Mesodermal cell (in vitro differentiated cells): Measurements from ENCODE around the gene SVIL.
A peak's percentile ranks its signal among the peaks of the same experiment; 100 is the strongest.

Source experiments
- H3K27ac ChIP-seq: 2 replicates; pipeline ENCODE4 v1.7.0; 2013; ENCODE audit warnings: mild to moderate bottlenecking, low read depth, low read length, moderate library complexity; ENCODE audit not compliant: severe bottlenecking
- H3K36me3 ChIP-seq: 2 replicates; pipeline ENCODE4 v1.7.1; 2013; ENCODE audit warnings: mild to moderate bottlenecking, low read length, moderate library complexity; ENCODE audit not compliant: control insufficient read depth, insufficient read depth
- H3K4me1 ChIP-seq: one replicate; pipeline ENCODE4 v1.7.1; 2013; ENCODE audit warnings: mild to moderate bottlenecking, low read length; ENCODE audit not compliant: insufficient read depth, control insufficient read depth, poor library complexity, severe bottlenecking
- H3K4me3 ChIP-seq: 2 replicates; pipeline ENCODE4 v1.7.0; 2013; ENCODE audit warnings: low read length, control low read depth, mild to moderate bottlenecking; ENCODE audit not compliant: insufficient read depth, poor library complexity, severe bottlenecking; ENCODE audit errors: extremely low read depth
- H3K9me3 ChIP-seq: 2 replicates; pipeline ENCODE4 v1.7.1; 2013; ENCODE audit warnings: mild to moderate bottlenecking, low read length, moderate library complexity; ENCODE audit not compliant: control insufficient read depth
- WGBS, 2 experiments: methylation state at CpG; one replicate each; pipeline ENCODE4 v1.1.5; 2013; ENCODE audit warnings: missing lambda C conversion rate in 2 of 2; ENCODE audit not compliant: insufficient coverage in 2 of 2; 5-methylcytosine and 5-hydroxymethylcytosine counted together

The SVIL gene

GRCh38 chr10:29648983-29649268, 14.2 kb upstream of the SVIL start:
- Histone ChIP-seq H3K36me3 (peaks cover 48% of the 10 kb centered on the region), H3K4me3 (no peak overlapping the region), H3K9me3 (no peaks in the 10 kb centered on the region), H3K4me1 (peaks cover 42% of the 10 kb centered on the region), H3K27ac (no peak overlapping the region)
- WGBS, 2 experiments: no CpG with 5 or more reads among the region's 1 CpG

- WGBS, 2 experiments: 88 to 91% methylated on average over 6 to 7 of the region's 9 CpGs
- no peak overlapping the region for H3K27ac ChIP-seq
- H3K36me3 ChIP-seq: peaks cover 47% of the 10 kb centered on the region
- peaks cover 43% of the 10 kb centered on the region for H3K4me1 ChIP-seq
- no peaks in the 10 kb centered on the region for H3K9me3 ChIP-seq
- H3K4me3 ChIP-seq: no peak overlapping the region
These were observed 13.6 kb upstream of the SVIL start for GRCh38 chr10:29648114-29648982.

GRCh38 chr10:29647478-29647877, 12.7 kb upstream of the SVIL start:
- no peak overlapping the region for H3K27ac ChIP-seq
- H3K4me3 ChIP-seq: no peak overlapping the region
- H3K9me3 ChIP-seq: no peaks in the 10 kb centered on the region
- no CpG with 5 or more reads among the region's 5 CpGs for WGBS, 2 experiments
- peaks cover 45% of the 10 kb centered on the region for H3K36me3 ChIP-seq
- H3K4me1 ChIP-seq: peaks cover 45% of the 10 kb centered on the region

- no peak overlapping the region for H3K4me3 ChIP-seq
- WGBS, 2 experiments: 80 to 100% methylated on average over 2 to 3 of the region's 3 CpGs
- H3K4me1 ChIP-seq: peaks cover 45% of the 10 kb centered on the region
- H3K36me3 ChIP-seq: peaks cover 45% of the 10 kb centered on the region
- no peaks in the 10 kb centered on the region for H3K9me3 ChIP-seq
- H3K27ac ChIP-seq: peak overlapping the region; percentile 6
These were observed 12.2 kb upstream of the SVIL start for GRCh38 chr10:29646960-29647461.

GRCh38 chr10:29646238-29646902, 11.6 kb upstream of the SVIL start:
- Histone ChIP-seq H3K9me3 (no peaks in the 10 kb centered on the region), H3K27ac (peak overlapping the region; percentile 53), H3K4me1 (peaks cover 45% of the 10 kb centered on the region), H3K4me3 (no peak overlapping the region), H3K36me3 (peaks cover 50% of the 10 kb centered on the region)
- WGBS, 2 experiments: 86 to 97% methylated on average over 5 to 7 of the region's 8 CpGs

GRCh38 chr10:29643771-29644501, 9.2 kb upstream of the SVIL start:
- Histone ChIP-seq H3K27ac (no peak overlapping the region), H3K4me1 (peaks cover 41% of the 10 kb centered on the region), H3K36me3 (peaks cover 41% of the 10 kb centered on the region), H3K4me3 (no peak overlapping the region), H3K9me3 (no peaks in the 10 kb centered on the region)
- 85 to 89% methylated on average over 10 to 11 of the region's 12 CpGs for WGBS, 2 experiments

- no peak overlapping the region for H3K27ac ChIP-seq
- no peaks in the 10 kb centered on the region for H3K9me3 ChIP-seq
- peaks cover 45% of the 10 kb centered on the region for H3K36me3 ChIP-seq
- H3K4me1 ChIP-seq: peaks cover 32% of the 10 kb centered on the region
- H3K4me3 ChIP-seq: no peak overlapping the region
These were observed 8.2 kb upstream of the SVIL start for GRCh38 chr10:29642990-29643389.

- WGBS, 2 experiments: no CpG with 5 or more reads among the region's 3 CpGs
- Histone ChIP-seq H3K4me1 (peaks cover 21% of the 10 kb centered on the region), H3K4me3 (no peak overlapping the region), H3K36me3 (peaks cover 30% of the 10 kb centered on the region), H3K27ac (no peak overlapping the region), H3K9me3 (peaks cover 6% of the 10 kb centered on the region)
These were observed 2.8 kb upstream of the SVIL start for GRCh38 chr10:29637537-29637936.

- Histone ChIP-seq H3K27ac (peak overlapping the region; percentile 64), H3K4me3 (no peak overlapping the region), H3K4me1 (peaks cover 21% of the 10 kb centered on the region), H3K9me3 (peaks cover 6% of the 10 kb centered on the region), H3K36me3 (peaks cover 34% of the 10 kb centered on the region)
- WGBS, 2 experiments: 57 to 100% methylated on average over 1 of the region's 2 CpGs
These were observed 1.4 kb upstream of the SVIL start for GRCh38 chr10:29636178-29636577.

GRCh38 chr10:29635711-29636144, 957 bp upstream of the SVIL start:
- peaks cover 21% of the 10 kb centered on the region for H3K4me1 ChIP-seq
- H3K27ac ChIP-seq: peak overlapping the region; percentile 64
- WGBS, 2 experiments: 7 to 43% methylated on average over 1 to 3 of the region's 4 CpGs
- peaks cover 34% of the 10 kb centered on the region for H3K36me3 ChIP-seq
- peaks cover 6% of the 10 kb centered on the region for H3K9me3 ChIP-seq
- peak overlapping the region; percentile 47 for H3K4me3 ChIP-seq
